NCI-H146 (cell line): ENCODE measurements around the gene TINAGL1.

Experiments
- DNase-seq: peaks from one replicate; lab custom pipeline; 2025; lab: John Stamatoyannopoulos, UW

The TINAGL1 gene

GRCh38 chr1:31627301-31627929 is 51.1 kb downstream of the TINAGL1 start:
- no peak for DNase-seq

- no peak for DNase-seq
Measured at GRCh38 chr1:31627930-31628559, 51.7 kb downstream of the TINAGL1 start.

DNA sequence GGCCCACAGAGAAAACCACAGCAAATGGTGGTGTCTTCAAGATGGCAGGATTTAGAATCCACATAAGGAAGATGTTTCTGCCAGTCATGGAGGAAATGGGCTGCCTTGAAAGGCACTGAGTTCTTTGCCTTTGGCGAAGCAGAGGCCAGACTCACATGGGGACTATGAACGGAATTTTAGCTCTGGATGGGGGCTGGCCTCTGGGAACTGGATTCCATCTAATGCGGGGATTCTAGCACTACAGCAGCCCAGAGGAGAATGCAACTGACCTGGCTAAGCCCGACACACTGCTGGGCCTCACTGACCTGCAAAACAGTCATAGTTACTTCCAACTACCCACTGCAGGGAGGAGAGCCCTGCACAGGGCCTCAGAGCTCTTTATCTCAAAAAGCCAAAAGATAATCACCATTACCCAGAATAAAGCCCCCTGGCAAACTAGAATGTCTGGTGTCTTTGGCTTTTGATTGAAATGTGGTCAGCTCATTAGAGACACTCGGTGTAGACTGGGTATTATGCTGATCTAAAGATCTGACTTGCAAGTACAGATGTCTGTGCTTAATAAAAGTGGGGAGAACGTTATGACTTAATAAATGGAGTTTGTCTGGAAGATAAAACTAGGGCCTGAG is 52.7 kb downstream of the TINAGL1 start:
- no peak for DNase-seq

DNA sequence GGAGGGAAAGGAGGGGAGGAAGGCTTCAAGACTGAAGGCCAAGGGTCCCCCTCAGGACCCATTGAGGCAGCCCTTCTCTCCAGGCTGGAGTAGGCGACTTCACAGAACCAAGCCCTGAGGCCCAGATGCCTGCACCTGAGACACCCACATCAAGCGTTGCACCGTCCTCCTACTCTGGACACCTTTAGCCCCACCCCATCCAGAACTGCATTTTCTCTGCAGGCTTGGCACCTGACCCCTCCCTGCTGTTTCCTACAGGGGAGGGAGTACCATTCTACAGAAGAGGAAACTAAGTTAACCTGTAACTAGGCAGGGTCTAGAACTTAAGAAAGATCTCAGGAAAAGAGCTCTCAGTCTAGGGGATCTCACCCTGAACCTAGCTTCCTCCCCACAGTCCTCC is 56.3 kb downstream of the TINAGL1 start:
- DNase-seq, result no peak

DNA sequence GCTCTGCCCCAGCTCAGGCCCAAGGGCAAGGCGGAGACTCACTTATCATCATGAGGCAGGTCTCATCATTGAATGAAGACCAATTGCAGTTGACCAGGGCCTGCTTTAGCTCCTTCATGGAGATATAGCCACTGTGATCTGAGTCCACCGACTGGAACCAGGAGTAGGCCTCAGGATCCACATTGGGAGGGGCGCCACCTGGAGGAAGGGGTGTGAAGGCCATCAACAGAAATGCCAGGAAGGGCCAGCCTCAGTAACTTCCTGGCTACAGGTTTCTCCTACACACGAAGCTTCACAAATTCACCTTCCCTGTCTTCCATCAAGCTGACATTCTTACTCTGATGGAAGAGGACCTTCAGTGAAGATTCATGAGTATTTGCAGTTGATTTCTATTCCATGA is 56.8 kb downstream of the TINAGL1 start:
- DNase-seq, result peak; percentile 2
